HG03095 (cell line): Measurements from ENCODE around the gene ENDOV.

Experiments used
- ATAC-seq: cut with Tn5 transposase; IDR thresholded peaks from one replicate; pipeline ENCODE4 v1.9.1; 2021; ENCODE audit warnings: moderate library complexity; ENCODE audit not compliant: unreplicated experiment

ENDOV gene

DNA sequence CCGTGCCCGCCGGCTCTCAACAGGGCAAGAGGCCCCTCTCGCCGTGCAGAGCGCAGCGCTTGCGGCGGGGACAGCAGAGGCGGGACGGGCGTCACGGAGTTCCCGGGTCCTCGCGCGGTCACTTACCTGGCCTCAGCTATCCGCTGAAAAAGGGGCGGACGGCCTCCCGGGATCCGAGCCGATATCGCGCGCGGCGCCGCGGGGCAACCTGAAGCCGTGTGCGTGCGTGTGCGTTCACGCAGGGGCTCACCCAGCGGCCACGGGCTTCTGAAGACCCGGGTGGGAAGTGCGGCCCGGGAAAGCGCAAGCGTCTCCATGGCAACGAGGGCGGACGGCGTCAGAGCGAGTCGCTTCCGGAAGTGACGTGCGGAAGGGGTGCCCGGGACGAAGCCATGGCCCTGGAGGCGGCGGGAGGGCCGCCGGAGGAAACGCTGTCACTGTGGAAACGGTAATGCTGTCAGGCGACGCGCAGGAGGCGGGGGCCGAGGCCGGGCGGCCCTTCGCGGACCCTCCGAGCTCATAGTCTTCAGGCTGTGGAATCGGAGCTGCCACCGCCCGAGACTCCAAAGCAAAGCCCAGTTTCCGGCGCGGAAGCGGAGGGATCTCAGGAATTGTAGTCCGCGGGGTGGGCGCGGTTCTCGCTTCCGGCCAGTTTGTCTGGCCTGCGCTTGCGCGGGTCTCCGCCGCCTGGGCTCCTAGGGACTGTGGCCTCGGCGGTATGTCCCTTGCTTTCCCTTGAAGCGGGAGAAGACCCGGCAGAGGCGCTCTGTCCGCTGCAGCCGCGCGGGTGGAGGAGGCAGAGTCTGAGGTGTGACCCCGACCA, at the start of gene ENDOV:
TSS of gene ENDOV (plus strand) at position 365 of the 823 bp plus-strand sequence. CDS start at position 393, 28 bp downstream.
- peak; percentile 89 for ATAC-seq

DNA sequence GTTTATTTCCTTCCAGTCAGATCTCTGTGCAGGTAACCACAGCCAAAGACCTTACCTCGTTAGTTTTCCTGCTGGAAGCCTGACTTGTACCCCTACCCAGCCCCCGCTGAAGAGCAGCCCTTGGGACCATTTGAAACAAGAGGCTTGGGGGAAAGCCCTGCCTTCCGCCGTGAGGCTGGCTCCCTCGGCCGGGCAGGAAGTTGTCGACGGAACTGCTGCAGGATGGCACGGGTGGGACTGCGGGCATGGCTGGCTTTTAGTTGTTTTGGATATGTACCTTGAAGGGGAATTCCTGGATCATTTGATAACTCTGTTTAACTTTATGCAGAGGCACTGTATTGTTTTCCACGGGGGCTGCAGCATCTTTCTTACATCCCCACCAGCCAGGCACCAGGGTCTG, 49.0 kb upstream of the ENDOV start:
- ATAC-seq, result no peak

DNA sequence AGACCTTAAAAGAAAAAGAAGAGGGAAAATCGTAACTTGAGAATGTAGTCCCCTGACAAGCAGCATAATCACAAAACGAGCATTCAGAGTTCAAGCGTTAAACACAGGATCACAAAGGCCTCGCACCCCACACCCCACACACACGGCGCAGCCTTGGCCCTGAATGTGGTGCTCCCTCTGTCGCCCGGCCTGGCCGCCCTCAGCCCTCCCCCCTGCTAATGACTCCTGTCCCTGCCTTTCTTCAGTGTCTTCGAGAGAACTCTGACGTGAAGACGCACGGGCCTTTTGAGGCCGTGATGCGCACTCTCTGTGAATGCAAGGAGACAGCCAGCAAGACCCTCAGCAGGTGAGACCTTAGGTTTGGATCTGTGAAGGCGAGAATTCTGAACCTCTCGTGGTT, 47.5 kb upstream of the ENDOV start:
- no peak for ATAC-seq

DNA sequence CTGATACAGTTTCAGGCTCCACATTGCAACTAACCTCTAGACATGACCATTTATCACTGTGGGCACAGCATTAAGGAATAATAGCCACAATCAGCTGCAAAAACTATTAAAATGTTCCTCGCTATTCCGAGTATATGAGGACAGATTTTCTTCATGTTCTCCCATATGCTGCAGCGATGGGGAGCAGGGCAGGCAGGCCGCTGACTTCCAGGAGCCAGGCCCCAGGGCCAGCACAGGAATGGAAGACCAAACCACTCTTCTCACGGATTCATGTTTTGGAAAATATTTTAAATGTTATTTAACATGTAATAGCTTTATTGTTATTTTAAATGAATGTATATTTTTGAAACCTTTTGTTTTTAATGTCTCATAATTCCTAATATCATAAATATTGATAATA, 43.8 kb upstream of the ENDOV start:
- ATAC-seq, result no peak

DNA sequence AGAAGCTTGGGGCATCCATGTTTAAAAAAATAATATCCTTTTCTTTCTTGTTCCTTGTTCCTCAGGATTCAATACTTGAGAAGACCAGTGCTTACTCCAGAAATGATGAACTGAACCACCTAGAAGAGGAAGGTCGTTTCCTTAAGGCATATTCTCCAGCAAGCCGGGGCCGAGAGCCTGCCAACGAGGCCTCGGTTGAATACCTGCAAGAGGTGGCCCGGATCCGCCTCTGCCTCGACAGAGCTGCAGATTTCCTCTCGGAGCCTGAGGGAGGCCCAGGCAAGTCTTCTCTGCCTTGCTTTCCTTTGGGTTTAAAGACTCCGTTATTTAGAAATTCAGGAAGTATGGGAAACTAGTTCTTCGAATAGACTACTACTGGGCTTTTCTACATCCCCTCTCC, 42.5 kb upstream of the ENDOV start:
- ATAC-seq, result no peak

DNA sequence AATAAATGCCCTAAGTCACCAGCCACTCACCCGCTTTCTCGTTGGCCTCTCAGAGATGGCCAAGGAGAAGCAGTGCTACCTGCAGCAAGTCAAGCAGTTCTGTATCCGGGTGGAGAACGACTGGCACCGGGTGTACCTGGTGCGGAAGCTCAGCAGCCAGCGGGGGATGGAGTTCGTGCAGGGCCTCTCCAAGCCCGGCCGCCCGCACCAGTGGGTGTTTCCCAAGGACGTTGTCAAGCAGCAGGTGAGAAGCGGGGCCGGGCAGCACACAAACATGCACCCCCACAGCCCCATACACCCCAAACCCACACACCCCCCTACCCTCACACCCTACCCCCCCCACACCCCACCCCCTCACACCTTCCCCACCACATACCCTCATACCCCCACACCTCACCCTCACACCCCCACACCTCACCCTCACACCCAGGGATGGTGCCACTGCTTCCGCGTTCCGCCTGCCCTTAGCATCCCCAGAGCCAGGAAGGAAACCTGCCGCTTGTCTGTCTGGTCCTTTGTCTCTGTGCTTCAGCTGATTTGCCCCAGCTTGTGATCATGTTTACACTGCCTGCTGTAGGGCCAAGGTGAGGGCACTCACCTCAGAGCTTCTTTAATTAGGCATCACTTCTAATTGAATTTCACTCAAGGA, 41.9 kb upstream of the ENDOV start:
- ATAC-seq, result no peak

DNA sequence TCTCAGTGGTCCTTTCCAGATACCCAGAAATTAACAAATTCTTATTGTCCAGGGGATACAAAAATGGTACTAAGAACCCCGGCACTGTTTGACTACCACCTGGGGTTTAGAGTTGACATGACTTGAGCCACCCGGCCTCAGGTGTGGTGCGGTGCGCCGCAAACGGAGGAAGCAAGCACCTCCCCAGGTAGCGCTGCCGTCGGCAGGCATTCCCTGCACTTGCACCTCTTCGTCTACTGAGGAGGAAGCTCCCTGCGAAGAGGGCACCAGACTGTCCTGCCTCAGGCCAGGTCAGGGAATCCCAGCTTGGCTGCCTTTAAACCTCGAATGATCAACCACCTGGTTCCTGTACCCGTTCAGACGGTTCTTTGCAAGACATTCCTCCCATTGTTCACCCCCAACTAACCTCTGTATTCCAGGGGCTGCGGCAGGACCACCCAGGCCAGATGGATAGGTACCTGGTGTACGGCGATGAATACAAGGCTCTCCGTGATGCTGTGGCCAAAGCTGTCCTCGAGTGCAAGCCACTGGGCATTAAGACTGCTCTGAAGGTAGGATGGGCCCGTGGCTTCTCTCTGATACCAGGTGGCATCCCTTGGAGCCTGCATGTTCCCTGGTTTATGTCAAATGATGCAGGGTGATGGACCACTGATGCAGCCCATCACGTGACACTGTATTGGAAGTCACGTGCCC, 40.8 kb upstream of the ENDOV start:
- no peak for ATAC-seq

DNA sequence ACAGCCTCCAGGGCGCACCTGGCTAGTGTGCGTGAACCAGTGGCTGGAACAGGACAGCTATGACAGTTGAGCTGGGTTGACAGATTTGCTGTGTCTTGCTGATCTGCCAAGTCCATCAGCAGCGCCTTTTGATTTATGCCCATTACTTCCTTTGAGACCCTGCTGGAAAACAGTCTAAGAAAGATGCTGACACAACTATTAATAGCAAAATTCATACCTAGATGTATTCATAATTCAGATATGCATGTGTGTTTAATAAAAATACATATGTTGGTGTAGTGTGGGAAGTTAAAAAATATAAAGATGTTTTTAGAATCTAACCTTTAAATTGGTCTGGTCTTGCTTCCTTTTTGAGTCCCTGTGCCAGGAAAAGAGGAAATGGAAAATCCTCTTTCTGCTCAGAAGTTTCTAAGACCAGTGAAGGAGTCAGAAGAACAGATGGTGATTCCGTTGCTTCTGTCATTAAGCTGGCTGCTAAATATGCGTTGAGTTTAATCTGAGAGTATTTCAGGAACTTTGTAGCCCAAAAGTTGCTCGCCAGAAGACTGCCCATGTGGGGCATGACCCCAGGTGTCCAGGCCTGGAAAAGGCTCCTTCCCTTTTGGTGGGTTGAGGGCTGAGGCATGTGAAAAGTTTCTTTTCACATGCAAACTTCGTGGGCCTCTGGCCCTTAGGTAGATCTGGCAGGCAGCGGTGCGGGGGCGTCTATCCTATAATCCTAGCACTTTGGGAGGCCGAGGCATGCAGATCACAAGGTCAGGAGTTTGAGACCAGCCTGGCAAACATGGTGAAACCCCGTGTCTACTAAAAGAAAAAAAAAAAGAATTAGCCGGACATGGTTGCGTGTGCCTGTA, 40.0 kb upstream of the ENDOV start:
- ATAC-seq, result no peak

DNA sequence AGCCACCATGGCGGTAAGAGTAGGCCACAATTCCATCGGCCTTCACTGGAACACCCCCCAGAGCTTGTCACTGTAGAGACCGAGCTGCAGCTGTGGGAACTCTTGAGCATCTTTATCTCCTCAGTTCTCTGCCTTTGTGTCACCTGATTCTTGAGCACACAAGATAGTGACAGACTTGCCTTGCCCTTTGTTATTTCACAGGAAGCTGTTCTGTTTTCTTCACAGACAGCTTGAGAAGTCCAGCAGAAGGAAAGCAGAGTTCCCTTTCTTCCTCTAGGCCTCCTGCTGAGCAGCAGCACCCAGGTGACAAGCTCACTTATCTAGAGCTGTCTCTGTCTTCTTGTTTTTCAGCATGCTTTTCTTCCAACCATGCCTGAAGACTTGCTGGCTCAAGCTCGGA, 38.4 kb upstream of the ENDOV start:
- ATAC-seq, result no peak

DNA sequence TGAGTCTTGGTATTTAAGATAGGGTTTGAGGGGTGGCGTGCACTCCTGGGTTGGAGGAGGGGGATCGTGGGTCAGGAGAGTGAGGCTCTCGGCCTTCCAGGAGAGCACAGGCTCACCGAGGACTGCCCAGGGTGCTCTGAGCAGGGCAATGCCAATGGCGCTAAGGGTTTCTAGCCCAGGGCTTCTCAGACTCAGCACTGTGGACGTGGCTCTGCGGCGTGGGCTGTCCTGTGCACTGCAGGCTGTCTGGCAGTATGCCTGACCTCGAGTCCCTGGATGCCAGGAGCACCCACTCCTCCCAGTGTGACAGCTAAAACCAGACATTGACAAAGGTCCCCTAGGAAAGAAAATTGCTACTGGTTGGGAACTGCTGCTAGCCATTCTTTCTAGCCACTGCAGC, 37.2 kb upstream of the ENDOV start:
- ATAC-seq, result no peak

DNA sequence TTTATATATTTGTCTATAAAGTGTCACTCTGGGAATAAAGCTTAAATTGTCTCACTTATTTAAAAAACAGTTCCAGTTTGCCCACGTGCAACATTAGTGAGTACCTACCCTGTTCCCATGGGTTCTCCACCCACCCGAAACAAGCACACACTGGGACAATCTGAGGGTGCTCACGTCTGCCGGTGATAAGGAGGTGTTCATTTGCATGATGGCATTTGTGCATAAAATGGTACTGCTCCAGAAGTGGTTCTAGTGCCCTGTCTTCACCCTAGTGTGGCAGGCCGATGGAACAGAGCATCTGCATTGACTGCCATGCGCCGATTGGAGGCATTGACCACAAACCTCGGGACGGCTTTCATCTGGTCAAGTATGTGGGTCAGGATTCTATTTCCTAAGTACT, 35.6 kb upstream of the ENDOV start:
- ATAC-seq, result no peak

DNA sequence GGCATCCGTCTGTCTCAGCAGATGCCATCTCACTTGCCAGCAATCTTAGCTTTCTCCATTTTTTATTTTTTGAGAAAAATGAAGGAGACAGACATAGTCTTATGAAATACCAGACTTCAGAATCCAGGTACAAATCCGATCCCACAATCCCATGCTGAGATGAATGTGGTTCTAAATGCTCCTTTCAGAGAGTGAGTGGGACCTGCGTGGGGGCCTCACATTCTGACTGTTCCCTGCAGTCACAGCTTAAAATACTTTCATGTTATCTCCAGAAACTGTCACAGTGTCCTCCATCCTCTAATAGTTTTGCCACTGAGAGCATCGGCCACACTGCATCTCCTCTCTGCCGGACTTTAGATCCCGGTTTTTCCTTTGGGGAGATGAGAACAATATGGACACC, 34.9 kb upstream of the ENDOV start:
- no peak for ATAC-seq

DNA sequence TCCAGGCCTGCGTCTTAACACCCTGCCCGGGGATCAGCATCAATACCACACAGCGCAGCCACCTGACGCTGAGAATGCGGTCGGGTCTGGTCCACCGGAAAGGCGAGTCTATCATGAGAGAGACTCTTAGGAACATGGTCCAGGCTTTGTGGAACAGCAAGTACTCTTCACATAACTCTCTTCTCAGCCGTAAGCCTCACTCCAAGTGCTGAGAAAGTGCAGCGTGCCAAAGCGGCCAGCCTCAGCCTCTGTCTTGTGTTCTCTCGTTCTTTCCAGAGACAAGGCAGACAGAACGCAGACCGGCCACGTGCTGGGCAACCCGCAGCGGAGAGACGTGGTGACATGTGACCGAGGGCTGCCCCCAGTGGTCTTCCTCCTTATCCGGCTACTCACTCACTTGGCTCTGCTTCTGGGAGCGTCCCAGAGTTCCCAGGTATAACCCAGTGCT, 34.4 kb upstream of the ENDOV start:
- no peak for ATAC-seq

DNA sequence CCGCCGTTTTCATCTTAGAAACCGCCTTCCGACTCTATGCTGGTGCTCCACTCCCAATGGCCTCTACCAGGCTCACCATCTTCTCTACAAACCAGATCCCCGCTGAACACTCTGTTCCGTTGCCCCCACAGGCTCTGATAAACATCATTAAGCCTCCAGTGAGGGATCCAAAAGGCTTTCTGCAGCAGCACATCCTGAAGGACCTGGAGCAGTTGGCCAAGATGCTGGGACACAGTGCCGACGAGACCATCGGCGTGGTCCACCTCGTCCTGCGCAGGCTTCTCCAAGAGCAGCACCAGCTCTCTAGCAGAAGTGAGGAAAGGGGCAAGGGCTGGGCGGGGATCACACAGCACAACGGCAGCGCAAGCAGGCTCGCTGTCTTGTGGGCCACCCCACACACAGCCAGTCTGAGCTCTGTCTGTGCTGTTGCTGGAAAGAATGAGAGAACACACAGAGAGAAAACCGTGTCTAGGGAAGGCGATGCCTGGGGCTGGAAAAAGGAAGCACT, 33.5 kb upstream of the ENDOV start:
- no peak for ATAC-seq

DNA sequence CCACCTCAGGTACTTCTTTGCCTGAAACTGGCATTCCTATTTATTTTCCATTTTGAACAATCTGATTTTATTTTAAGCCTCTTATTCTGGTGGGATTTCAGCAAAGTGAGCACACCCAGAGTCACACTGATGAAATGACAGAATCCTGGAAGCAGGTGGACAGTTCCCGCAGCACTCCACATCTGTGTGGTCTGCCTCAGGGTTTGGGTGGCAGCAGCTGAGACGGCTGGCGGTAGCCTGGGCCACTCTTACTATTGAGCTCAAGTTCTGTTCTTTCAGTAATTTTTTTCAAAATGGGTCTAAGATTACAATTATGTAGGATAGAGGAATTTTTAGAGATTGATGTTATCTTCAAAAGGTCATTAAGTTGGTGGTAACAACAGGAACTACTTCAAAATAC, 32.5 kb upstream of the ENDOV start:
- no peak for ATAC-seq

DNA sequence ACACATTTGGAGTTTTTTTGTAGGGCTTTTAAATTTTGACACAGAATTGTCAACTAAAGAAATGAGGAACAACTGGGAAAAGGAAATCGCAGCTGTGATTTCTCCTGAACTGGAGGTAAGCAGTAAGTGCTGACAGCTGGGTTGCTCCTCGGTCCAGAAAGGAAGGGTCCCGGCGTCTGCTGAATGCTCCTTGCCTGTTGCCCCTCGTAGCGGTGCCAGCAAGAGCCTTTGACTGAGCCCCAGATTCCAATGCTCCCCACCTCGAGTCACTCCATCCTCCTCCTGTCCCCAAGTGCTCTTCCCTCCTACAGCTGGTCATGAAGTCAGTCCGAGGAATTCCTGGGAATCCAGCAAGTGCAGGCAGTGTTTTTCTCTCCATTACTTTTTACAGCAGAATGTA, 32.0 kb upstream of the ENDOV start:
- ATAC-seq, result no peak

DNA sequence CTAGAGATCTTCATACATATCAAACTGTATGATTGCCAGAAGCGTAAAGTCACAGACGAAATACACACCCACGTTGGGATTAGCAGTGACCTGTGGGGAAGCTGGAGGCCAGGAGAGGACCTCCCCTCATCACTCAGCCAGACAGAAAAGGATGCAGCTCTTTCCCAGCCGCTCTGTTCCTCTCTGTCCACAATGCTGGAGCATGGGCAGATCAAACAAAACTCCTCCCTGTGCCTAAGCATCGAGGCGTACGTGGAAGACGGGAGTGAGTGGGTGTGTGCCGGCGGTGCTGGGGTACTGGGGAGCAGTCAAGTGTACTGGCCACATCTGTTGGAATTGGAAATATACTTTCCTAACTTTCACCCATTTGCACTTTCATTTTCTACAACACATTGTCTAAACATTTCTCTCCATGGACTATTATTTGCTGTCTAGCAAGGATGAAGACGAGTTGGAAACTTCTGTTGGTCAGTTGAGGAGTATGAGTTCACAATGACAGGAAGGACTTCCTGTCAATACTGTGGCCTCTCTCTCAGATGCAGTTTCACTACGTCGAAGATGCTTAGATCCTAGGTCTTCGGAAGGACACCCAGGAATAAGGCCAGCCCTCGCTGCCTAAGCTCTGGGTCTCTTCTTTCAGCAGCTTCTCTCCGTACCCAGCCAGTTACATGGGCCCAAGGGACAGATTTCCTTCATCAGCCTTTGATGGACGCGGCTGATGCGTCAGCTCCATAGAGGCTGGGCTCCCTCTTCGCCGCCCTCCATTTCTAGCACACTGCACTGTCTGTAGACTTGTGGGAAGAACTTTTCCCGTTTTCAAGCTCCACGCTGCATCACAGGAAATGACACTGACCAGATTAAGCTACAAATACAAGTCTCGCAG, 30.6 kb upstream of the ENDOV start:
- no peak for ATAC-seq

DNA sequence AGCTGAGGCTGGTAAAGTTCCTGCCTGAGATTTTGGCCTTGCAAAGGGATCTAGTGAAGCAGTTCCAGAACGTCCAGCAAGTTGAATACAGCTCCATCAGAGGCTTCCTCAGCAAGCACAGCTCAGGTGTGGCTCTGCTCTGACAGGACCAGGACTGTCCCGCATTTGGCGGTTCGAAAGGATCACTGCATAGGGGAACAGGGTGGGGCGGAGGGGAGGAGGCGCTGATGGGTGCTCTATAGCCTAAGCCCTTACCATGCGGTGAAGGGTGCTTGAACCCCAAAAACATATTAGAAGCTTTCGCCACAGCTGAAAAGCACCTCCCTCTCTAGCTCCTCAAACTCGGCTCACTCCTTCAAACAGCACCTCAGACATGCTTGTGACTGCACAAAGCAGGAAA, 29.9 kb upstream of the ENDOV start:
- ATAC-seq, result no peak

DNA sequence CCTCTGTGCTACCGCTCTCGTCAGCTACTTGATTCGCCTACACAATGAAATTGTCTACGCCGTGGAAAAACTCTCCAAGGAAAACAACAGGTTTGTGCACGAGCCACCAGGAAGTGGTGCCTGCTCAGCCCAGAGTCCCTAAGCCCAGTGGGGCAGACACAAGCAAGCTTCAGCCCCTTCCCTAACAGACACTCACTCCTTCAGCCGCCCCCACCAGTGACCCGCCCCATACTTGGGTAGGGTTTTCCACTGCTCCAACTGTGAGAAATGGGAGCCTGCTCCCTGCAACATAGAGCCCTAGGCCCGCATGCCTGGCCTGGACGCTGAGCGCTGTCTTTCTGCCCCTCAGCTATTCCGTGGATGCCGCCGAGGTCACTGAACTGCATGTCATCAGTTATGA, 28.6 kb upstream of the ENDOV start:
- ATAC-seq, result no peak

DNA sequence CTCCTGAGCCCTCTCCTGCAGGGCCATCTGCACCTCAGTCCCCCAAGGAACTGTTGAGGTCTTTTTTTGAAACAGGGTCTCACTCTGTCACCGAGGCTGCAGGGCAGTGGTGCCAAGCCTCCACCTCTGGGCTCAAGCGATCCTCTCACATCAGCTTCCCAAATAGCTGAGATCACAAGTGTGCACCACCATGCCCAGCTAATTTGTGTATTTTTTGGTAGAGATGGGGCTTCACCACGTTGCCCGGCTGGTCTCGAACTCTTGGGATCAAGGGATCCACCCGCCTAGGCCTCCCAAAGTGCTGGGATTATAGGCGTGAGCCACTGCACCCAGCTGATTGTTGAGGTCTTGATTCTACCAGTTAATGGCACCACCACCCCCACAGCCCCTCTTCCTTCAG, 27.9 kb upstream of the ENDOV start:
- no peak for ATAC-seq
